MG63 (cell line): ENCODE results near the gene PPP1R10. TPM values are rescaled to one million over a fixed set of nuclear protein-coding genes. Genes with fewer than 3 reads are reported as not detected.
A peak's percentile ranks its signal among the peaks of the same experiment; 100 is the strongest.

ENCODE experiments used
- DNase-seq: peaks from one replicate; pipeline ENCODE4 v3.0.0-alpha.2; 2020
- H3K27me3 ChIP-seq: fragments of 250-450 bp; sonication (Bioruptor Pico); 2 replicates; pipeline ENCODE4 v1.5.1; 2020; ENCODE audit warnings: mild to moderate bottlenecking, moderate library complexity
- H3K36me3 ChIP-seq: fragments of 250-450 bp; sonication (Bioruptor Pico); 2 replicates; pipeline ENCODE4 v1.5.1; 2020; ENCODE audit warnings: mild to moderate bottlenecking, moderate library complexity
- H3K4me3 ChIP-seq: fragments of 250-450 bp; sonication (Bioruptor Pico); 2 replicates; pipeline ENCODE4 v1.5.1; 2020; ENCODE audit warnings: mild to moderate bottlenecking, moderate library complexity
- H3K9me3 ChIP-seq: fragments of 250-450 bp; sonication (Bioruptor Pico); 2 replicates; pipeline ENCODE4 v1.5.1; 2020; ENCODE audit warnings: mild to moderate bottlenecking, moderate library complexity
- total RNA-seq: library from RNA; depleted of rRNA; stranded (reverse); fragments of >200 nt; shearing (Covaris generic); gene quantifications from 2 replicates; pipeline ENCODE4 v1.2.3, GENCODE V29; 2014; ENCODE audit warnings: low replicate concordance

PPP1R10 gene
- total RNA-seq, 1 experiment from 2014 or later = 6.7 TPM

DNA sequence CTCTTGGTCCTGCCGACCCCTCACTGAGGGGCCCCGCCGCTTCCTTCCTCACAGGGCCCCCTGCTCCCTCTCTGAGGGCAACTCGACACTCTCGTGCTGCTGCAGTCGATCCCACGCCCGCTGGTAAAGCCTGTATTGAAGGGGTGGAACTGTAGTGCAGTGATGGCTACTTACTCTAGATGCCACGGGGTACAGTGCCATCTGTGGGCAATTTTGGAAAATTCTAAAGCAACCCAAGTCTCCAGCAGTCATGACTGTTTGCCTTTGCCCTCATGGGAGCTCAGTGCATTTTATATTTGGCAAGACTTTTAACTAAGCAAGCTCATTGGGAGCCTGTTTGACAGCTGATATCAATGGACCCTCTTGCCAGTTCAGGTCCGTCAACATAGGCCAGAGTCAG is 23.4 kb upstream of the PPP1R10 start:
- Histone ChIP-seq H3K4me3 (no peak overlapping the region), H3K27me3 (no peaks in the 10 kb centered on the region), H3K36me3 (no peaks in the 10 kb centered on the region), H3K9me3 (no peaks in the 10 kb centered on the region)
- DNase-seq = no peak

- Histone ChIP-seq H3K27me3 (no peaks in the 10 kb centered on the region), H3K4me3 (no peak overlapping the region), H3K9me3 (no peaks in the 10 kb centered on the region), H3K36me3 (no peaks in the 10 kb centered on the region)
- no peak for DNase-seq
Measured at GRCh38 chr6:30635834-30636233, 18.8 kb upstream of the PPP1R10 start.

- Histone ChIP-seq H3K27me3 (no peaks in the 10 kb centered on the region), H3K9me3 (no peaks in the 10 kb centered on the region), H3K4me3 (peak within 1 kb of the TSS; percentile 58), H3K36me3 (peaks cover 18% of the 10 kb centered on the region)
- DNase-seq = peak; percentile 82
Measured at GRCh38 chr6:30626484-30627366, 9.7 kb upstream of the PPP1R10 start, which contains the start of gene ATAT1. Gene ATAT1 (plus strand): TSS chr6:30626874.

GRCh38 chr6:30625511-30625910 is 8.5 kb upstream of the PPP1R10 start:
- Histone ChIP-seq H3K27me3 (no peaks in the 10 kb centered on the region), H3K4me3 (no peak overlapping the region), H3K36me3 (peaks cover 30% of the 10 kb centered on the region), H3K9me3 (no peaks in the 10 kb centered on the region)
- no peak for DNase-seq

GRCh38 chr6:30619561-30619960 is 2.5 kb upstream of the PPP1R10 start:
- Histone ChIP-seq H3K27me3 (no peaks in the 10 kb centered on the region), H3K36me3 (peaks cover 54% of the 10 kb centered on the region), H3K9me3 (no peaks in the 10 kb centered on the region), H3K4me3 (no peak overlapping the region)
- DNase-seq = no peak

DNA sequence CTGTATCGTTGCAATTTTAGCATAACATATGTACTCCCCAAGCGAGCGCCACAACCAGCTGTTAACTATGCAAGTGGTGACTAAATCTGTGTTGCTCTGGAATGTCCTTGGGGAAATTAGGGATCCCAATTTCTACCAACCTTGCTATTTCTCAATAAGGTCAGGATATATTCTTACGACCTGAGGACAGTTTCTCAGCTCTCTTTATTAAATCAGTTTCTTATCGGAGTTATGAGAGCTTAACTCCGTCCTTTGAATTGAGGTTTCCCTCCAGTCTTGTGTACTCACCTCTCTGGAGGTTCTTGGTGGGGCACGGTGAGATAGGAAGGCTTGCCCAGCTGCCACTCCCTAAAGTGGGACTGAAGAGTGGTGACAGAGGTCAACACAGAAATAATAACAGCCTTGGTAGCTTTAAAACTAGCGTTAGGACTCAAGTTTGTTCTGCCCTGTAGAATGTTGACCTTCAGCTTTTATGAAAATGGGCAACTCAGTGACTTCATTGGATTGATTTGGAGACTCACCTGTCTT is 1.3 kb upstream of the PPP1R10 start:
- Histone ChIP-seq H3K4me3 (peak overlapping the region; percentile 88), H3K36me3 (peaks cover 56% of the 10 kb centered on the region)
- no peak for DNase-seq

DNA sequence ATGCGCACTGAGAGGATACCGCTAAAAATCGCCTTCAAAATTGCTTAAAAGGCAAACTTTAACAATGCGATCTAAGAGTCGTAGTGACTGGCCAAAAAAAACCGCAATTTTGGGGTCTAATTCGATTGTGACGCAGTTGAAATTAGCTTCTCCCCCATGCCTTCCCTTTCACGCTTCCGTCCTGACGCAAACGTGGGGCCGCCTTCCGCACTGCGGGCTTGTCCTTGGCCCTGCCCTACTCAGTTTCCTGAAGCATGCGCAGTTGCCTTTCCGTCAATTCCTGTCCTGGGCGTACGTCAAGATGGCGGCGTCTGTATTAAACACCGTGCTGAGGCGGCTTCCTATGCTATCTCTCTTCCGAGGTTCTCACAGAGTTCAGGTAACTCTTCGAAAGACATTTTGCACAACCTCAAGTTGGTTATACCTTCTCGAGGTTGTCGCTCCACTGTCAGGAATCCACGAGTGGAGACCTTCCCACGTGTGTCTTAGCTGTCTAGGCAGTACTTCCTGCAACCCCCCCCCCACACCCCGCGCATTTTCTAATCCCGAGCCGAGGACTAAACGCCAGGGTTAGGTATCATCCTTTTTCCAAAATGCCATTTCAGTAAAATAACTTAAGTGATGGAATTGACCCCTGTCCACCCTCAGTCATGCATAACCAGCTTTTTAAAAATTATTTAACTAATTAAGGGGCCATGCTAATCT is 674 bp upstream of the PPP1R10 start, which contains the start of gene MRPS18B:
TSS of gene MRPS18B (plus strand) at position 276 of the 705 bp plus-strand sequence. CDS start at position 302, 26 bp downstream.
- H3K9me3 ChIP-seq = no peaks in the 10 kb centered on the region
- DNase-seq = peak; percentile 93
- H3K36me3 ChIP-seq = peaks cover 54% of the 10 kb centered on the region
- H3K27me3 ChIP-seq = no peaks in the 10 kb centered on the region
- H3K4me3 ChIP-seq = peak within 1 kb of the TSS; percentile 88

More for the DNA sequence above, 1.3 kb upstream of the PPP1R10 start:
- Histone ChIP-seq H3K9me3 (no peaks in the 10 kb centered on the region), H3K27me3 (no peaks in the 10 kb centered on the region)

GRCh38 chr6:30615958-30616810 is 859 bp downstream of the PPP1R10 start:
- H3K27me3 ChIP-seq = no peaks in the 10 kb centered on the region
- H3K36me3 ChIP-seq = peaks cover 51% of the 10 kb centered on the region
- no peak for DNase-seq

DNA sequence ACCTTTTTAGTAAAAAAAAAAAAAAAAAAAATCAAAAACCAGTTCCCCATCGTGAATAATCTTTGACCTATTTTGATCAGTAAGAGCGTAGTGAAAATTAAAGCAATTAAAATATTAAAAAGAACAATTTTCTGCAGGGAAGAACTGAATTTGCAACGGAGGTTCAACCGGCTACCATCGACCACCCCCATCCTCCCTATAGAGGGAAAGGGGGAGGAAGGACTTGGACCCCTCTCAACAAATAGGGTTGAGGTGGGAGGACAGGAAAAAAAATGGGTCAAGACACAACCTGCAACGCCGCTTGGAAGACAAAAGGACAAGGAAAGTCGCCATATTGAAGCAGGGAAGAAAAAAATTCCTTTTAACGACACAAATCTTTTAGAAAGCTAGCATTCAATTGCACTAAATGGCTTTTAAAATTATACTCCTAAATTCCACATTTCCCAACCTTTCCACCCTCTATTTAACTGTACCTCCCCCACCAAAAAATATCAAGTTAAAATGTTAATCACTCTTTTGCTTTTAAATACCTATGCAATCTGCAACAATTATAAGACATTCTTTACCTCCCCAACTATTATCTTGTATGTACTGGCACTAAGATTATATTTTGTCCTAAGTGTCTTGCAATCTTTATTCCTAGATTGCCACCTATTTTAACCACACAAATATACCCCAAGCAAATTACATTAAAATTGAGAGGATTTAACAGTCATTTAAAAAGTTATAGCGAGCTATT is 1.7 kb downstream of the PPP1R10 start:
- Histone ChIP-seq H3K9me3 (no peaks in the 10 kb centered on the region), H3K27me3 (no peaks in the 10 kb centered on the region), H3K36me3 (peaks cover 47% of the 10 kb centered on the region), H3K4me3 (peak overlapping the region; percentile 88)
- DNase-seq = peak; percentile 37

More at GRCh38 chr6:30615958-30616810, 859 bp downstream of the PPP1R10 start:
- no peaks in the 10 kb centered on the region for H3K9me3 ChIP-seq
- peak overlapping the region; percentile 88 for H3K4me3 ChIP-seq

DNA sequence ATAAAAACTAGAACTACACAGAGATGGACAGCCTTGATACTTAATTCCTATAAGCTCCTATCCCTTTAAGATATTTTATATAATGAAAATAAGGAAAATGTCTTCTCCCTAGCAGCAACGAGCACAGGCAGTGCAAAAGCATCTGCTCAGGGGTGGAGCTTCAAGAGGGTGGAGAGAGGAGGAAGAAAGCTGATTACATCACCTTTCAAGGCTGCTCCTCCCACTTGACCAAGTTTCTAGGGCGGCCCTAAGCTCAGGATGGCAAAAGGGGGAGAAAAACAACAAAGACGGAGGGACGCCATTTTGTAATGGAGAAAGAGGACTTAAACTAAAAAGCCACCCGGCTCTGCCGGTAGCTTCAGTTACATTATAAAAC is 2.2 kb downstream of the PPP1R10 start:
- Histone ChIP-seq H3K4me3 (peak overlapping the region; percentile 88), H3K27me3 (no peaks in the 10 kb centered on the region), H3K9me3 (no peaks in the 10 kb centered on the region), H3K36me3 (peaks cover 50% of the 10 kb centered on the region)
- peak; percentile 75 for DNase-seq

- H3K9me3 ChIP-seq = no peaks in the 10 kb centered on the region
- H3K36me3 ChIP-seq = peaks cover 49% of the 10 kb centered on the region
- no peaks in the 10 kb centered on the region for H3K27me3 ChIP-seq
- no peak for DNase-seq
- peak overlapping the region; percentile 88 for H3K4me3 ChIP-seq
Measured at GRCh38 chr6:30614044-30614842, 2.8 kb downstream of the PPP1R10 start.

DNA sequence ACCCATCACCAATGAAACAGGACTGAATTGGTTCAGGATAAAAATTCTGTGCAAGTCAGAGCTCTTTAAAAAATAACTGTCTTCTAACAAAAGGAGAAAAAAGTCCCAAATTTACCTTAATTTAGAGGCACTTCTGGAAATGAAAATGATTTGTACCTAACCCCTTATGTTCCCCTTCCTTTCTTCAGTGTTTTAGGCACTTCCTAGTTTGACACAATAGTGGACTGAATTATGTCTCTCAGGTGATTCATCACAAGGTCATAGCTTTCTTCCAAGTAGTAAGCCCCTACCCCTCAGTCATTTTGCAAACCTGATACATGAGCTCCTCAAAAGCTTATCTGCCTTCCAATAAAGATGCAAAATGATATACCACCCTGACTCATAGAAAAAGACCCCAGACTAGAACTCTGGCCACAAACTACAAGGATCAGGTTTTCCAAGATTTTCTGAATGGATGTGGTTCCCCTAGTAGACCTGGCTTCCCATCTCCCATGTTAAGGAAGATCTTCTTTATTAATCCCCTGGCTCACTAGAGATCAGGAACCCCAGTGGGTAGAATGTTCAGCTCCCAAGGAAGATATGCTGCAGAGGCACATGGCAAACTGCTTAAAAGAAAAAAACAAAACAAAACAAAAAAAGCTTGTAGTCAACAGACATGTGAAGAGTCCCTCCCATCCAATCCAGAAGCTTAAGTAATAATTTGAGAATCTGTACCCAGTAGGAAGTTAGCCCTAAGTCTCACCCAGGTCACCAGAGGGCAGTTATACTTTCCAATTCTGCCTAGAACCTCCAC is 3.6 kb downstream of the PPP1R10 start:
- no peaks in the 10 kb centered on the region for H3K27me3 ChIP-seq
- peaks cover 49% of the 10 kb centered on the region for H3K36me3 ChIP-seq
- no peaks in the 10 kb centered on the region for H3K9me3 ChIP-seq
- H3K4me3 ChIP-seq = no peak overlapping the region
- no peak for DNase-seq

GRCh38 chr6:30612687-30613248 is 4.3 kb downstream of the PPP1R10 start:
- Histone ChIP-seq H3K36me3 (peaks cover 48% of the 10 kb centered on the region), H3K4me3 (no peak overlapping the region), H3K27me3 (no peaks in the 10 kb centered on the region), H3K9me3 (no peaks in the 10 kb centered on the region)
- peak; percentile 32 for DNase-seq

GRCh38 chr6:30612213-30612612 is 4.8 kb downstream of the PPP1R10 start:
- no peak for DNase-seq
- H3K27me3 ChIP-seq = no peaks in the 10 kb centered on the region
- H3K4me3 ChIP-seq = no peak overlapping the region
- peaks cover 53% of the 10 kb centered on the region for H3K36me3 ChIP-seq
- H3K9me3 ChIP-seq = no peaks in the 10 kb centered on the region
